Stimulated activated CD8-positive, alpha-beta memory T cell treated with anti-CD3 and anti-CD28 coated beads, Interleukin-7, amount 100 ng/mL, for 1 hour (primary cell): ENCODE measurements around the gene PRPF38A.
"Not testable (repeated sequence)": the region's sequence is repeated elsewhere in the genome, so short reads cannot be mapped to it uniquely, and the experiment has no call there.

Experiments used
- DNase-seq, 2 donors: peaks; one replicate each; pipeline ENCODE4 v3.0.0-alpha.2; 2020; ENCODE audit warnings: low read depth in 2 of 2

The PRPF38A gene

DNA sequence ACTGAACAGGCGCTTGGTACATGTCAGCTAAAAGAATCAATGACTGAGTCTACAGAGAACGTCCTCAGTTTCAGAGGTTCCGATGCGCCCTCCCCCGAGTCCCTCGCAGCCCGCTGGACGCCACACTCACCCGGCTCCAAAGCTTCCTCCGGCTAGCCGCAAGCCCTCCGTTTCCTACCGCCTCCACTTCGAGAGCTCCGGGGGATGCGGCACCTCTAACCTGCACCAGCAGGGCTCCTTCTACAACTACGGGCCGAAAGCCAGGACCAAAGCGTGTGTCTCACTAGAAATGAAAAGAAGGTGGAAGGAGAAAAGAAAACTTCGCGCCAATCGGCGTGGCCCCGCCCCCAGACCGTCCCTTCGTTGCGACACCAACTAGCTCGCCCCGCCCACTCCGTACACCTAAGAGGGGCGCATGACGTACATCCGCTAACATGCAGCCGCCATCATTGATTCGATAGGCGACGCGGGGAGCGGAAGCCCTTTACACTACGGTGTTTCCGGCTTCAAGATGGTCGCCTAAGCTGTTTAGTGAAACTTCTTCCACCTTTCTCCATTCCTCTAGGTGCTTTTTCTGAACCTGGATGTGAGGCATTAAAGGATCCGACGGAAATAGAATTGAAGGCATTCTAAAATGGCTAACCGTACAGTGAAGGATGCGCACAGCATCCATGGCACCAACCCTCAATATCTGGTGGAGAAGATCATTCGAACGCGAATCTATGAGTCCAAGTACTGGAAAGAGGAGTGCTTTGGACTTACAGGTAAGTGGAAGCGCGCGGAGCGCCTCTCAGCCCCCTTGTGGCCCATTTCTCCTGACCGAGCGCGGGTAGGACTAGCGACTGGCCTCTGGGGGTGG is at the start of gene PRPF38A, which contains the start of gene ORC1:
PRPF38A (plus strand) TSS at position 487 of the 859 bp plus-strand sequence; CDS start at position 635, 148 bp downstream.
ORC1 (minus strand) TSS at position 308 of the 859 bp plus-strand sequence. CDS start 2,200 bp downstream, outside the sequence.
- DNase-seq: peak; percentile 92 to 98

DNA sequence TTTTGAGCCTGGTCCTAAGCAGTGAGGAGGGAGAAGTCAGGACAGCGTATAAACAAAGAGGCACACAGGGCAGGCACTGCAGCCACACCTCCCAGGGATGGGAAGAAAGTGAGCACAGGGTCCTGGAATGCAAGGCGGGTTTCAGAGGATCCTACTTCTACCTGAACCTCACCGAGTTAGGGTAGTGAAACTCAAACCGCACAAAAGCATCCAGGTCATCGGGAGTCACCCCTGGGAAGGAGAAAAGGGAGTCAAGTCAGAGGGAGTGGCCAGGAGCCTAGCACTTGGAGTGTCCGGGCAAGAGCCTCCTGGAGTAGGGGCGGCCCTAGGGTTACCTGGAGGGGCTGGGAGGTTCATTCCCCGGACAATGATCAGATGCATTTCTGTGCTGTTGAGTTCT is 49.0 kb upstream of the PRPF38A start:
- DNase-seq: no peak

GRCh38 chr1:52355847-52356505 is 48.4 kb upstream of the PRPF38A start:
- no peak for DNase-seq

DNA sequence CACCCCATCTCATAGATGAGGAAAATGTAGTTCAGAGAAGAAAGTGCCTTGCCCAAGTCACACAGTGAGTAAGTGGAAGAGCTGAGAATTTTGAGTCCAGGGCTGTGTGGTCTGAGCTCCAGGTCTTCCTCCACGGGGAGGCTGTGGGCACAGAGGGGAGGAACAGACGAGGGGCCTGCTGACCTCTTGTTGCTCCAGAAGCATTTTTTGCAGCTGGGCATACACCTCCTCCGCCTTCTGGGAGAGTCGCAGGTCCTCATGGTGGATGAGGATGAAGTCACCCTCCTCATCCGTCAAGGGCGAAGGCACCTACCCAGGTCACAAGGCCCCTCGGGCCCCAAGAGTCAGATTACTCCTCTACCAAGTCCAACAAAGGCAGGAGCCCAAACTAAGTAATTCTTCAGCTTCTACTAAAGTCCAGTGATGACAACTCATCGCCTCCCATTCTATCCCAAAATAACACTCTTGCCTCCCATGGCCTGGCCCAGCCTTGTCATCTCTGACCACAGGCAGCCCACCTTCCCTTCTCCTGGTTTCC is 47.5 kb upstream of the PRPF38A start:
- DNase-seq: no peak

DNA sequence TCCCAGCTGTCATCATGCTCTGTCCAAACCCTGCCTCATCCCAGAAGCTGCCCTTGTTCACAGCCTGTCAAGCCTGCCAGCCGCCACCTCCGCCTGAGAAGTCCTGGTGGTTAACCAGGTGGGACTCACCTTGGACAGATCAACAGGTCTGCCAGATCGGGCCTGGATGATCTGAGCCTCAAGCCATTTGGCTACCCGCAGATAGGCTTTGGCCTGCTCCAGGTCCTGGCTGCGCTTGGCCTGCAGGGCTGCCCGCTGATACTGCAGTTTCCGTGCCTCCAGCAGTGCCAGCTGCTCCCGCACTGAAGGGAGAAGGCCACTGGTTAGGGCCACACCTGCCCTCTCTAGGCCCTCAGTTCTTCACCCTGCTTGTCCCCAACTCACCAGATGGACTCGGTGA is 47.0 kb upstream of the PRPF38A start:
- no peak for DNase-seq

GRCh38 chr1:52358851-52359497 is 45.4 kb upstream of the PRPF38A start:
- no peak for DNase-seq

GRCh38 chr1:52359676-52360594 is 44.5 kb upstream of the PRPF38A start:
- no peak for DNase-seq

DNA sequence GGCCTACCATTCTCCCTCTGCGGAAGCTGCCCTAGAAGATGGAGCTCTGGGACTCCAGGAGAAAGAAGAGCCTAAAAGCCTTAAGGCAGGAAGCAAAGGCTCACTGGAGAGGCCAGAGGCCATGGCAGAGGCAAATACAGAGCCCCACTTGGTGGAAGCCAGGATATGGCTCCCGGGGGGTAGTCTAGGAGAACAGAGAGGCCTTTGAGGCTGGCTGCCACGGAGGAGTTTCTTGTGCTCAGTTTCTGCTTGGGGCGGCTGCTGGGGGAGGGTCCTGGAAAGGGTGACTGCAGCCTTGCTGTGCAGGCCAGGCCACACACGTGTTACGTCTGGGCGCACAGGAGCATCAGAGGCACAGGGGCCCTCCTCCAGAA is 43.8 kb upstream of the PRPF38A start:
- no peak for DNase-seq

DNA sequence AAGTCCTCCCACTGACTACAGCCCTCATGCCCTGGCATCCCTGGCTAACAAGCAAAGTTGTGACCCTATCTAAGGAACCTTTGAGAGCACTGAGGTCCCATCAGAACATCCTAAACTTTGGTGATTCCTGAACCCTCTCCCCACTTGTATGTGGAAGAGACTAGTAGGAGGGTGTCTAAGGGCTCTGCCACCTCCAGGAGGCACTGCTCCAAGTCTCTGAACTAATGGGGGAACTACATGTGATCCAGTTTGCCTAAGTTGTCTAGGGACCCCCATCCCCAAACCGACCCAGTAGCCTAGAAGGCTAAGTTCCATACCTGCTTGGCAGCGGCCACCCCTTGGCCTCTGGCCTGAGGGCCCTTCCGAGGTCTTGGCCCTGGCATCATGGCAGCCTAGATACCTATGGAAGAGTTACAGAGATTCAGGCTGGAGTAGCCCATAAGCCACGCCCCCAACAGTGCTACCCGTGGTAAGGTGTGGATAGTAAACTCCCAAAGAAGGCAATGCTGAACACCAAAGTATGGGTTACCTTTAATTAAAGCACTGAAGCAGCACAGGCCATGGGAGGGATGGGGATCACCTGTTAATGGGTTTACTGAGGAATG is 40.1 kb upstream of the PRPF38A start:
- no peak for DNase-seq

DNA sequence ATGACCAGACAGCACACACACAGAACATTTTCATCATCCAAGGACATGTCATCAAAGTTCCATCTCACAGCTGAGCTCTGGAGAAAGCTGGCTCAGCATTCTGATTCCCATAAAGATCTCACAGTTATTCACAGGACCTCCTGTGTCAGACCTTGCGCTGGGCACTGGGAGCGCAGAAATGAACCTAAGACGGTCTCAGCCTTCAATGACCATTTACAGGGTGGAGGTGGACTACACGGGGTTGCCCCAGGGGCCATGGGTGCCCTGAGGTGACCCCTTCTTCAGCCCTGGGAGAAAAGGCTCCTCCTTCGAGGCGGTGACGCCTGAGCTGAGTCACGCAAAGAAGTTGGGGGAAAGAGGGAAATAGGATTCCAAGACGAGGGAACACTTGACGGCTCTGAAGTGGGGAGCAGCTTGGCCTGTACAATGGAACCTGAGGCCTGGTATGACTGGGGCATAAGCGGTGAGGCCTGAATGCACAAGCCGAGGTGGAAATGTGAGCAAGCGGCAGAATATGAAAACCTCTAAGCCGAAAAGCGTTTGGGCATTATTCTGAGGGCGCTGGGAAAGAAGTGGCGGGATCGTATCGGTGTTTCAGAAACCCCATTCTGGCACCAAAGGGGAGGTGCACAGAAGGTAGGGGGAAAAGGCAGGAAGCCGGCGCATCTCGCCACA is 39.2 kb upstream of the PRPF38A start:
- no peak for DNase-seq

- peak; percentile 97 to 98 for DNase-seq
These were observed 38.5 kb upstream of the PRPF38A start, which contains the start of gene CC2D1B for GRCh38 chr1:52365746-52366516. Gene CC2D1B, minus strand, starts transcription at chr1:52366205. Its CDS starts 1,585 bp downstream, at chr1:52364620.

- DNase-seq: no peak
These were observed 37.9 kb upstream of the PRPF38A start for GRCh38 chr1:52366517-52366827.

DNA sequence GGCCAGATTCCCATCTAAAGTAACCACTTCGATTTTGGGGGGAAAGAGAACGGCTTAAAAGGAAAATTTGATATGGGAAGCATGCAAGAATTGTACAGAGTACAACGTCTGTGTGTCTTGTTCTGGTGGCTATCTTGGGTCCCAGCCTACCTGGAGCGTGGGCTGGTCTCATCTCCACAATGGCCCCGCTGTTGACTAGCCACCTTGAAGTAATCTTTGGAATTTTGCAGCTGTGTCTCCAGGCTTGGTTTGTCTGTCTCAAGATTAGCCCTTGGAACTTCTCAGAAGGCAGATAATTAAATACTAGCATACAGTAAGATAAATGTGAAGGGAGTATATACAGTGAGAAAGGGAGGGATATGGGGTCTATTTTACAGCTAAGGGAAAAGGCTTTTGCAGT is 37.1 kb upstream of the PRPF38A start:
- no peak for DNase-seq

DNA sequence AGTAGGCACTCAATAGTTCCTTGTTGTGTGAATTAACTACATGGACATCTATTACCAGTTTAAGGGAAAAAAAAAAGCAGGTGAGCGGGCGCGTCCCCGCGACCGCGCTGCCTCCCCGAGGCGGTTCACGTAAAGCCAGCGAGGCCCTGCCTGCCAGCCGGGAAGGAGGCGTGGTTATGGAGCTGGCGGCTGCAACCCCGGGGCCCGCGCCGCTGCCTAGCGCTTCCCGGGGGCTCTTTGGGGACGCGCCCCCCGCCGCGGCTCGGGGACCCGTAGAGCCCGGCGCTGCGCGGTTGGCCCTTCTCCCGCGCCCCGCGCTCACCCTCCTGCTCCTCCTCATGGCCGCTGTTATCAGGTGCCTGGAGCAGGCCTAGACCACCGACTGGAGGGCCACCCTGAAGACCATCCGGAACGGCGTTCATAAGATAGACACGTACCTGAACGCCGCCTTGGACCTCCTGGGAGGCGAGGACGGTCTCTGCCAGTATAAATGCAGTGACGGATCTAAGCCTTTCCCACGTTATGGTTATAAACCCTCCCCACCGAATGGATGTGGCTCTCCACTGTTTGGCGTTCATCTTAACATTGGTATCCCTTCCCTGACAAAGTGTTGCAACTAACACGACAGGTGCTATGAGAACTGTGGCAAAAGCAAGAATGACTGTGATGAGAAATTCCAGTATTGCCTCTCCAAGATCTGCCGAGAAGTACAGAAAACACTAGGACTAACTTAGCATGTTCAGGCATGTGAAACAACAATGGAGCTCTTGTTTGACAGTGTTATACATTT is 35.8 kb upstream of the PRPF38A start:
- DNase-seq: peak; percentile 11 to 22

DNA sequence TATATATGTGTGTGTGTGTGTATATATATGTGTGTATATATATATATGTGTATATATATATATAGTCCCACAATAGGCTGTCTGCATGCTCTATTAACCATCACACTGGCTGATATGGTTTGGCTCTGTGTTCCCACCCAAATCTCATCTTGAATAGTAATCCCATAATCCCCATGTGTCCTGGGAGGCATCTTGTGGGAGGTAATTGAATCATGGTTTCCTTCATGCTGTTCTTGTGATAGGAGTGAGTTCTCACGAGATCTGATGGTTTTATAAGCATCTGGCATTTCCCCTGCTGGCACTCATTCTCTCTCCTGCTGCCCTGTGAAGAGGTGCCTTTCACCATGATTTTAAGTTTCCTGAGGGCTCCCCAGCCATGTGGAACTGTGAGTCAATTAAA is 34.6 kb upstream of the PRPF38A start:
- DNase-seq: not testable (repeated sequence)

GRCh38 chr1:52385376-52385775 is 19.0 kb upstream of the PRPF38A start:
- no peak for DNase-seq

DNA sequence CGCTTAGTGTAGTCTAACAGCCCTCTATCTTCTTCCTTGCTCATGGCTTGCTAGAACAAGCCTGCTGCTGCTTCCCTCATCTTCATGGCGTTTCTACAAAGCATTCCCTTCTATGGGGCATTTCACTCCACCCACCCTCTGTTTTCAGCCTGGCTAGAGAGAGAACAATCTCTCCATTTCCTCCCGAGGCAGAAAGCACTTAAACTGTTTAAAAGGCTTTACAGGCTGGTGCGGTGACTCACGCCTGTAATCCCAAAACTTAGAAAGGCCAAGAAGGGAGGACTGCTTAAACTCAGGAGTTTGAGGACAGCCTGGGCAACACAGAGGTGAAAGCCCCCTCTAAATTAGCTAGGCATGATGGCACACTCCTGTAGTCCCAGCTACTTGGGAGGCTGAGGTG is 17.9 kb upstream of the PRPF38A start:
- DNase-seq: no peak

DNA sequence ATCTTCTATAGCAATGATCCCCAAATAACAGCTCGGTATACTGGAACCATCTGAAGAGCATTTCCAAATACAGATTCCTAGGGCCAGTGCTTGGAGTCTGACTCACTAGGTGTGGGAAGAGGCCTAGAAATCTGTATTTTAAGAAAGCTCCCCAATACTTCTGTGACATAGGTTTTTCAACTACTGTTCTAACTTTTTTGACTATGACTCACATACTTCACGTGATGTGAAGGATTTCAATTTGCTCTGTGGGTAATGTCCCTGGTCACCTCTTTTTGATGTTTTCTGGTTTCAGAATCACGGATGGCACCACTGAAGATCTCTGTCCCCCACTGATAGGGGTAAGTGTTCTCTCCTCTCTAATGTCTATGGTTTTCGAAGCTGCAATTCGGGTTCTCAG is 11.2 kb upstream of the PRPF38A start:
- no peak for DNase-seq

GRCh38 chr1:52399629-52400028 is 4.8 kb upstream of the PRPF38A start:
- no peak for DNase-seq
